Fibroblast of mammary gland (primary cell): ENCODE data around the gene OTUB1.

ENCODE experiments used
- DNase-seq: peaks from one replicate; pipeline ENCODE4 v3.0.0-alpha.2; 2010; ENCODE audit warnings: low read depth
- H3K4me3 ChIP-seq: 2 replicates; pipeline ENCODE4 v1.5.1; 2011; ENCODE audit warnings: low read depth, mild to moderate bottlenecking, low read length, moderate library complexity; ENCODE audit not compliant: control insufficient read depth
- CTCF ChIP-seq: conservative IDR thresholded peaks from 2 replicates; pipeline ENCODE4 v1.5.1; 2011; ENCODE audit warnings: low read depth, low read length, inconsistent platforms; ENCODE audit not compliant: control insufficient read depth, insufficient read depth

Gene OTUB1

GRCh38 chr11:64018310-64018709 lies 32.1 kb downstream of the OTUB1 start:
- no peak overlapping the region for H3K4me3 ChIP-seq
- TF ChIP-seq CTCF: no peak
- DNase-seq: no peak

- no peak overlapping the region for H3K4me3 ChIP-seq
- no peak for DNase-seq
- no peak for TF ChIP-seq CTCF
Measured at GRCh38 chr11:64019106-64020037, 33.1 kb downstream of the OTUB1 start.

GRCh38 chr11:64020976-64021756 lies 34.9 kb downstream of the OTUB1 start:
- no peak overlapping the region for H3K4me3 ChIP-seq
- no peak for DNase-seq
- TF ChIP-seq CTCF: no peak

- no peak for TF ChIP-seq CTCF
- no peak for DNase-seq
- no peak overlapping the region for H3K4me3 ChIP-seq
Measured at GRCh38 chr11:64021757-64022093, 35.5 kb downstream of the OTUB1 start.

GRCh38 chr11:64022125-64022784 lies 36.0 kb downstream of the OTUB1 start:
- TF ChIP-seq CTCF: no peak
- H3K4me3 ChIP-seq: no peak overlapping the region
- no peak for DNase-seq
